GM19467 (cell line): ENCODE results near the gene ZNF775.
A peak's percentile ranks its signal among the peaks of the same experiment; 100 is the strongest.

Experiments
- ATAC-seq: cut with Tn5 transposase; IDR thresholded peaks from one replicate; pipeline ENCODE4 v1.9.1; 2021; ENCODE audit warnings: mild to moderate bottlenecking, moderate library complexity; ENCODE audit not compliant: unreplicated experiment

Gene ZNF775

GRCh38 chr7:150399421-150400007 lies 20.4 kb downstream of the ZNF775 start:
- ATAC-seq, result no peak

- no peak for ATAC-seq
Measured at GRCh38 chr7:150400008-150400787, 21.1 kb downstream of the ZNF775 start.

- no peak for ATAC-seq
Measured at GRCh38 chr7:150400788-150401423, 21.8 kb downstream of the ZNF775 start.

GRCh38 chr7:150401424-150401790 lies 22.3 kb downstream of the ZNF775 start:
- ATAC-seq, result no peak

- ATAC-seq, result no peak
Measured at GRCh38 chr7:150401861-150402631, 22.9 kb downstream of the ZNF775 start.

GRCh38 chr7:150402671-150403321 lies 23.7 kb downstream of the ZNF775 start:
- ATAC-seq, result no peak

- no peak for ATAC-seq
Measured at GRCh38 chr7:150403376-150404171, 24.4 kb downstream of the ZNF775 start.

GRCh38 chr7:150404172-150404804 lies 25.2 kb downstream of the ZNF775 start:
- no peak for ATAC-seq

GRCh38 chr7:150404805-150405583 lies 25.9 kb downstream of the ZNF775 start:
- ATAC-seq, result peak; percentile 43

GRCh38 chr7:150405584-150406311 lies 26.6 kb downstream of the ZNF775 start:
- ATAC-seq, result no peak

- no peak for ATAC-seq
Measured at GRCh38 chr7:150406312-150406566, 27.1 kb downstream of the ZNF775 start.

GRCh38 chr7:150406567-150407421 lies 27.7 kb downstream of the ZNF775 start:
- ATAC-seq, result peak; percentile 64

GRCh38 chr7:150407588-150408392 lies 28.7 kb downstream of the ZNF775 start:
- no peak for ATAC-seq

GRCh38 chr7:150408393-150409299 lies 29.5 kb downstream of the ZNF775 start:
- no peak for ATAC-seq

GRCh38 chr7:150409300-150410030 lies 30.3 kb downstream of the ZNF775 start:
- ATAC-seq, result no peak
